Breast epithelium (tissue), 4 donors: ENCODE results near the gene STXBP5. TPM values are rescaled to one million over a fixed set of nuclear protein-coding genes. Genes with fewer than 3 reads are reported as not detected.

Experiments used
- DNase-seq, 2 donors: peaks; one replicate each; pipeline ENCODE4 v3.0.0-alpha.2; 2019; ENCODE audit warnings: low spot score in 2 of 2
- H3K27ac ChIP-seq, 2 donors: fragments of 200-600 bp; sonication (generic) in 1 of 2; one replicate each; pipeline ENCODE4 v1.5.1; 2016 to 2019; ENCODE audit warnings: mild to moderate bottlenecking in 1 of 2
- H3K27me3 ChIP-seq, 2 donors: fragments of 200-600 bp; sonication (generic) in 1 of 2; one replicate each; pipeline versions ENCODE4 v1.5.1 to v1.6.0; 2017 to 2019; ENCODE audit warnings: control low read depth in 1 of 2, mild to moderate bottlenecking in 1 of 2
- H3K36me3 ChIP-seq: fragments of 200-600 bp; one replicate; pipeline ENCODE4 v1.5.1; 2019
- H3K4me1 ChIP-seq, 2 donors: fragments of 200-600 bp; sonication (generic); one replicate each; pipeline ENCODE4 v1.5.1; 2016 to 2019; ENCODE audit warnings: control low read depth in 1 of 2
- H3K4me3 ChIP-seq, 3 donors: fragments of 200-600 bp; sonication (generic); 1 replicate in 2 of 3; 2 replicates in 1 of 3; pipeline ENCODE4 v1.5.1; 2016 to 2019; ENCODE audit warnings: mild to moderate bottlenecking in 3 of 3, moderate library complexity in 2 of 3
- H3K9me3 ChIP-seq, 2 donors: fragments of 200-600 bp; sonication (generic) in 1 of 2; one replicate each; pipeline ENCODE4 v1.5.1; 2016 to 2019; ENCODE audit warnings: control low read depth in 1 of 2
- POLR2A ChIP-seq: fragments of 450-650 bp; IDR thresholded peaks from one replicate; pipeline ENCODE4 v1.6.1; 2016; ENCODE audit warnings: antibody characterized with exemption, mild to moderate bottlenecking, moderate library complexity
- POLR2AphosphoS5 ChIP-seq, 3 donors: sonication (generic); formaldehyde crosslinking; IDR thresholded peaks; one replicate each; pipeline ENCODE4 v1.6.1; 2017; ENCODE audit warnings: antibody characterized with exemption in 3 of 3
- intact Hi-C: fragments of 100-400 bp; cut with DNase I; formaldehyde crosslinking; loops from one replicate; pipeline ENCODE4 v1.15.1; 2023; ENCODE audit warnings: low total_unique reads
- total RNA-seq, 3 donors: library from RNA; depleted of rRNA; stranded (reverse); fragments of >200 nt; gene quantifications; one replicate each; pipeline ENCODE4 v1.1.0, GENCODE V29; 2016
- TF ChIP-seq, protein P1 (sequence below), 3 donors: fragments of 450-650 bp; IDR thresholded peaks; one replicate each; pipeline ENCODE4 v1.5.1; 2016 to 2017; ENCODE audit warnings: antibody characterized with exemption in 3 of 3, mild to moderate bottlenecking in 3 of 3, moderate library complexity in 3 of 3

Gene STXBP5
- total RNA-seq, 3 donors from 2014 or later, result 21.3 to 43.6 (median 26.9) TPM

DNA sequence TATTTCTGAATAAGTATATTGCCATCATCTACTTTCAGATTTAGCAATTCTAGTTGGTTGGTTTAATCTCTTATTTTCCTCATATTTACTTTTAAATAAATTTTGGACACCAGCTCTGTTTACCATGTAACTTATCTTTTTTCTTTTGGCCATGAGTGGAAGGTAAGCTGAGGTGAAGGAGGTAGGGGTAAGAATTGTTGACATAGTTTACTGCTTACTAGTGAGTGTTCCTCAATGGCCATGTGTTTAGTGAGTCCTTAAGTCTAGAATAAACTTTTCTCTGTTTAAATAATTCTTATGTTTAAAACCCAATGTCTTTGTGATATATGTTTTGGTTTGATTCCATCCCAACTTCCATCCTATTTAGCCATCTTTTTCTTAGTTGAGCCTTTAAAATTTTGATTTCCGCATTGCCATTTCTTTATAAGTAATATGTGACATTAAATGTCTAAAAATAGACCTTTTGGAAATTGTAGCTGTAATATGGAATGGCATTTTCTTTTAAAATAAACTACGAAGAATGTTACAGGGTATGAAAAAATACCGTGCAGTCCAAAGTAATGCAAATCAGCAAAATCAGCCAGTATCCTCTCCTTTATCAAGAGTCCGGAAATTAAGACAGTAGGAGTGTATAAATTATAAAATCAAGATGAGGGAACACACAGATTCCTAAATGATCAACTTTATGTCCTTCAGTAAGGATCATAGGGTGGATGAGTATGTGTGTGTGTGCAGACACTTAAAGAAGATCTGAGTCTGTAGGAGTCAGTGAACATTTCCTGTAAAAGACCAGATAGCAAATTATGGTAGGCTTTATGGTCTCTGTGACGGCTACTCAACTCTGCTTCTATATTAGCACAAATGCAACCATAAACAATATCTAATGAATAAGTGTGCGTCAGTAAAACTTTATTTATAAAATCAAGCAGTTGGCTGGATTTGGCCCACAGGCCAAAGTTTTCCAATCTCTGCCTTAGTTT, 10.3 kb downstream of the STXBP5 start:
- no peak for DNase-seq
- Histone ChIP-seq H3K27ac (no peak overlapping the region), H3K4me1 (no peaks in the 10 kb centered on the region), H3K4me3 (no peak overlapping the region), H3K36me3 (no peaks in the 10 kb centered on the region), H3K27me3 (no peaks in the 10 kb centered on the region), H3K9me3 (no peaks in the 10 kb centered on the region)
- TF ChIP-seq POLR2A (no peak), POLR2AphosphoS5 (IDR thresholded peaks at IDR 0.05) (no peak)
- TF ChIP-seq, protein P1, sequence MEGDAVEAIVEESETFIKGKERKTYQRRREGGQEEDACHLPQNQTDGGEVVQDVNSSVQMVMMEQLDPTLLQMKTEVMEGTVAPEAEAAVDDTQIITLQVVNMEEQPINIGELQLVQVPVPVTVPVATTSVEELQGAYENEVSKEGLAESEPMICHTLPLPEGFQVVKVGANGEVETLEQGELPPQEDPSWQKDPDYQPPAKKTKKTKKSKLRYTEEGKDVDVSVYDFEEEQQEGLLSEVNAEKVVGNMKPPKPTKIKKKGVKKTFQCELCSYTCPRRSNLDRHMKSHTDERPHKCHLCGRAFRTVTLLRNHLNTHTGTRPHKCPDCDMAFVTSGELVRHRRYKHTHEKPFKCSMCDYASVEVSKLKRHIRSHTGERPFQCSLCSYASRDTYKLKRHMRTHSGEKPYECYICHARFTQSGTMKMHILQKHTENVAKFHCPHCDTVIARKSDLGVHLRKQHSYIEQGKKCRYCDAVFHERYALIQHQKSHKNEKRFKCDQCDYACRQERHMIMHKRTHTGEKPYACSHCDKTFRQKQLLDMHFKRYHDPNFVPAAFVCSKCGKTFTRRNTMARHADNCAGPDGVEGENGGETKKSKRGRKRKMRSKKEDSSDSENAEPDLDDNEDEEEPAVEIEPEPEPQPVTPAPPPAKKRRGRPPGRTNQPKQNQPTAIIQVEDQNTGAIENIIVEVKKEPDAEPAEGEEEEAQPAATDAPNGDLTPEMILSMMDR (IDR thresholded peaks at IDR 0.05), result no peak
- intact Hi-C loops, result no loop called here

DNA sequence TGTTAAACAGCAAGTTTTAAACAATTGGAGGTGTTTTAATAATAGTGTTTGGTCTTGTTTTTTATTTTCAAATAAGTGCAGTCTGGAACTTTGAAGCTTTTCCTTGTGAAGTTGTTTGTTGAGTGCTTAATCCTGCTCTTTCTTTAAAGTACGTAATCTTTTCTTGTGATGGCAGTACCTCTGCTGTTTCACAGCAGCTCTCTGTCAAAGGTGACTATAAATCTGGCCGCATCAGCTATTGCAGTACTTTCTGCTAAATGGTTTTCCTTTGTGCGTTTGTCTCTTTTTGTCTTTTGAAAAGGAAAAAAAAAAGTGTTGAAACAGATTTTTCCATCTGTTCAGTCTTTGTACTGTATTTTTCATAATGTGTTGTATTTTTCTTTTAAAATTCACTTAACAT, 12.7 kb downstream of the STXBP5 start:
- TF ChIP-seq POLR2AphosphoS5 (IDR thresholded peaks at IDR 0.05) (no peak), POLR2A (no peak)
- TF ChIP-seq, protein P1 (IDR thresholded peaks at IDR 0.05), result no peak
- Histone ChIP-seq H3K4me3 (no peak overlapping the region), H3K9me3 (no peaks in the 10 kb centered on the region), H3K27me3 (no peaks in the 10 kb centered on the region), H3K27ac (no peak overlapping the region), H3K4me1 (no peaks in the 10 kb centered on the region), H3K36me3 (no peaks in the 10 kb centered on the region)
- no peak for DNase-seq
- intact Hi-C loops, result no loop called here

DNA sequence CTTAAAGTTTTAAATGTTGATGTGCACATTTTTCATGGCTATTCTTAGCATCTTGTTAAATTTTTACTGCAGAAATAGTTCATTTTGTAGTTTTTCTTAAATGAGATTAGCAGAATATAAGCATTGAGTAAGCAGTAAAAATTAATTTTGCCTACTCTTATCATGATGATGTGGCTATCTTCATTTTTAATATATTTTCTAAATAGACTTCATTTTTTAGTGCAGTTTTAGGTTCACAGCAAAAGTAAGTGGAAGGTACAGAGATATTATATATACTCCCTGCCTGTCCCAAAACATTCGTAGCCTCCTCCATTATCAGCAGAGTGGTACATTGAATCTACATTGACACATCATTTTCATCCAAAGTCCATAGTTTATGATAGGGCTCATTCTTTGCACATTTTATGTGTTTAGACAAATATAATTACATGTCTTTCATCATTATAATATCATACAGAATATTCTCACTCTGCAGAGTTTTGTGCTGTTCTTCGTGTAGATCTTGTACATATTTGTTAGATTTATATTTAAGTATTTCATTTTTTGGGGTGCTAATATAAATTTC, 13.7 kb downstream of the STXBP5 start:
- Histone ChIP-seq H3K4me1 (no peaks in the 10 kb centered on the region), H3K4me3 (no peak overlapping the region), H3K36me3 (no peaks in the 10 kb centered on the region), H3K27me3 (no peaks in the 10 kb centered on the region), H3K27ac (no peak overlapping the region), H3K9me3 (no peaks in the 10 kb centered on the region)
- TF ChIP-seq POLR2A (no peak), POLR2AphosphoS5 (IDR thresholded peaks at IDR 0.05) (no peak)
- TF ChIP-seq, protein P1 (IDR thresholded peaks at IDR 0.05), result no peak
- no peak for DNase-seq
- intact Hi-C loops, result no loop called here

DNA sequence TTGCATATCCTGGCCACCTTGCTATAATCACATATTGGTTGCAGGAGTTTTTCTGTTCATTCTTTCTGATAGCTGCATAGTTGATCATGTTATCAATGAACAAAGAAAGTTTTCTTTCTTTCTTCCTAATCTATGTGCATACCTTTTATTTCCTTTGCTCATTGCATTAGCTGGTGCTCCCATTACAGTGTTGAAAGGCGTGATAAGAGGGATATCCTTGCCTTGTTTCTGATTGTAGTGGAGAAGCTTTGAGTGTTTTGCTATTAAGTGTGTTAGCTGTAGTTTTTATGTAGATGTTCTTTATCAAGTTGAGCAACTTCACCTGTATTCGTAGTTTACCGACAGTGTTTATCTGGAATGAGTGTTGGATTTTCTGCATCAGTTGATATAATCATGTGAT, 14.6 kb downstream of the STXBP5 start:
- H3K27me3 ChIP-seq, result no peaks in the 10 kb centered on the region
- TF ChIP-seq POLR2A (no peak), POLR2AphosphoS5 (IDR thresholded peaks at IDR 0.05) (no peak)
- TF ChIP-seq, protein P1 (IDR thresholded peaks at IDR 0.05), result no peak
- H3K36me3 ChIP-seq, result no peaks in the 10 kb centered on the region
- H3K4me1 ChIP-seq, result no peaks in the 10 kb centered on the region
- no peaks in the 10 kb centered on the region for H3K9me3 ChIP-seq
- DNase-seq, result no peak
- intact Hi-C loops, result no loop called here
- no peak overlapping the region for H3K4me3 ChIP-seq
- H3K27ac ChIP-seq, result no peak overlapping the region

DNA sequence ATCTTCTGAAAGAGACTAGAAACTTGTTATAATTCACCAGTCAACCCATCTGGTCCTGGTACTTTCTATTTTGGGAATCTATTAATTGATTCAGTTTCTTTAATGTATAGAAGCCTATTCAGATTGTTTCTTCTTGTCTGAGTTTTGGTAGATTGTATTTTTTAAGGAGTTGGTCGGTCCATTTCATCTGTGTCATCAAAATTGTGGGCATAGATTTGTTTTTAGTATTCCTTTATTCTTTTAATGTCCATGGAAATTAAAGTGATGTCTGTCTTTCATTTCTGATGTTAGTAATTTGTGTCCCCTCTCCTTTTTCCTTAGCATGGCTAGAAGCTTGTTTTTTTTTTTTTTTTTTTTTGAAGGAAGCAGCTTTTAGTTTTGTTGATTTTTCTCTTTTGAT, 15.2 kb downstream of the STXBP5 start:
- TF ChIP-seq POLR2A, result no peak
- TF ChIP-seq, protein P1 (IDR thresholded peaks at IDR 0.05), result no peak
- no peak for TF ChIP-seq POLR2AphosphoS5 (IDR thresholded peaks at IDR 0.05)
- no peak overlapping the region for H3K27ac ChIP-seq
- no peak for DNase-seq
- H3K4me1 ChIP-seq, result no peaks in the 10 kb centered on the region
- H3K36me3 ChIP-seq, result no peaks in the 10 kb centered on the region
- no peak overlapping the region for H3K4me3 ChIP-seq
- H3K9me3 ChIP-seq, result no peaks in the 10 kb centered on the region
- intact Hi-C loops, result no loop called here
- no peaks in the 10 kb centered on the region for H3K27me3 ChIP-seq
